Right ventricle myocardium inferior (tissue), 1 donor: ENCODE data around the gene DHRS1. TPM values are rescaled to one million over a fixed set of nuclear protein-coding genes. Genes with fewer than 3 reads are reported as not detected.

Source experiments
- ATAC-seq: fragments of 200-7000 bp; cut with Tn5 transposase; one replicate; pipeline ENCODE4 v1.9.1; 2020; ENCODE audit warnings: mild to moderate bottlenecking, moderate library complexity
- DNase-seq: peaks from one replicate; pipeline ENCODE4 v3.0.0; 2021; ENCODE audit errors: missing footprints
- intact Hi-C: fragments of 100-400 bp; cut with DNase I; formaldehyde crosslinking; loops from one replicate; pipeline ENCODE4 v1.11.0; 2022
- total RNA-seq: library from RNA; stranded (reverse); fragmentation: NEBNext Ultra II Directional; extraction: Animal tissue kit (Norgen Biotek cat#: 25700); gene quantifications from one replicate; pipeline ENCODE4 v1.2.1, GENCODE V29; 2021
- donor health status: DM: no; HTN: yes; CAD: no; lungs with severe emphysema.

Gene DHRS1
- total RNA-seq, 1 donor from 2014 or later: 8.3 TPM

DNA sequence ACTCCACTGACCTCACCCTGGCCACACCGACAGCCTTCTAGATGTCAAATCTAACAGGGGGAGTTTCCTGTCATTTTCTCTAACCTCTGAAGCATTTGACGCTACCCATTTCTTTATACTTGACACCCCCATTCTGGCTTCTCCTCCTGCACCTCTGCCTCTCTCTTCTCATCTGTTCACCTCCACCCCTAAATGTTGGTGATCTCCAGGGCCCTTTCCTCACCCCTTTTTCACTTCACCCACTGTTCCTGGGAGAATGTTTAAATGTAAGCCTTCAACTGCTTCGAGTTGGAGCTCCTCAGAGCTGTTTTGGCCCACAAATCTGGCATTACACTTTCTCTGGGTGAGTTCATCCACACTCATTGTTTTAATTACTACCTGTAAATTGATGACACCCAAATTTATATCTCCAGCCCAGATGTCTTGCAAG is 27.7 kb downstream of the DHRS1 start:
- DNase-seq (no peak), ATAC-seq (no peak)
- intact Hi-C loops: loop anchor here (1.0 to 2.0 kb wide), 2 partner anchors 27 to 30 kb away; partner anchors contain the start of genes DHRS1, NOP9 and TINF2

DNA sequence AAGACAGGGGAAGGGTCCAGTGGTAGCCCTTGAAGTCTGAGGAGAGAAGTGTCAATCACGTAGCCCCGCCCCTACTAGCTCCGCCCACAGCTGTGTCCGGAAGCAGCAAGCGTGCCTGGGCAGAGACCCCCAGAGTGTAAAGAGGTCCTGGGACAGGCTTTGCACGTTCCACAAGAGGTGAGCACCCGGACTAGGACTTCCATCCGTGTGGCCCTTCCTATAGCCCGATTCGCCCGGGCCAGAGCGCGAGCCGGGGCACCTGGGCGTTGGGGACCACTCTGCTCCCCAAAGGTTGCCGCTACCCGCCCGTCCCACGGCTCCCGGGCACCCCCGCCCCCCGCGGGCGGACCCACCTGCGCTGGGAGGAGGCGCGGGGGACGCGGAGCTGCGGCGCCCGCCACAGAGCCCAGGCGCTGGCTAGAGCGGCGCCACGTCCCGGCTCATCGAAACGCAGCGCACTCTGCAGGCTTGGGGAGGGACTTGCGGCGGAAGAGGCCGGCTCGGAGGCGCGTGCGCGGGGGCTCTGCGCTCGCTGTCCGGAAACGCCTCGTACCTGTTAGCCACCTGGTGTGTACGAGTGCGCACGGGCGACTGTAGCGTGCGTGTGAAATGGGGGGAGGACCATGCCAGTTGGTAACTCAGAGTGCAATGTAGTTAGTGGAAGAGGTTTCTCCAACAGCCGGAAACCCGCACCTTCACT is 28.3 kb downstream of the DHRS1 start, which contains the start of gene RABGGTA:
Gene RABGGTA, minus strand, starts transcription at position 464 of the 700 bp plus-strand sequence. CDS start 482 bp downstream, outside the sequence.
- peak; percentile 94 for DNase-seq
- ATAC-seq: peak; percentile 96
- intact Hi-C loops: loop anchor here (1.0 kb wide), 1 partner anchor 29 kb away; the partner anchor contains the start of gene TINF2

DNA sequence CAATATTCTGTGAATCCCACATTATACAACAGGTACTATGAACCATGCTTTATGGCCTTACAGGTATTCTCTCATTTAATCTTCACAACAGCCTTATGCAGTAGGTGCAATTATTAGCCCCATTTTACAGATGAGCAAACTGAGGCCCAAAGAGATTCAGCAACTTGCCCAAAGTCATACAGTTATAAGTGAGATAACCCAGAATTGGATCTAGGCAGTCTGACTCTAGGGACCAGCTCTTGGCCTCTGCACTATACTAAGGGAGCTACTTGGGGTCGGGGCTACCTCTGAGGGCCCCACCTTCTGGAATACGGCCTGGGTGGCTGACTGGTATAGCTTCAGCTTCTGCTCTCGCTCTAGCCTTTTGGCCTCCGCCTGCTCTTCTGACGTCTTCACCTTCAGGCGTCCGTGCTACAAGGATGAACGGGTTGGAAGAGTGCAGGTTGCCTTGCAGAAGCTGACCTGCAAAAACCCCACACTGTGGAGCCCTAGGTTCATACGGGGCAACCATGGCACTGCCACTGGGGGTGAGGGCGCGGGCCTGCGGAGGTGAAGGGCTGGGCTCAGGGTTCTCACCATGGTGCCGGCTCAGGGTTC is 28.9 kb downstream of the DHRS1 start:
- intact Hi-C loops: loop anchor here (1.0 kb wide), 1 partner anchor 28 kb away; the partner anchor contains the start of gene TINF2
- DNase-seq (no peak), ATAC-seq (no peak)

DNA sequence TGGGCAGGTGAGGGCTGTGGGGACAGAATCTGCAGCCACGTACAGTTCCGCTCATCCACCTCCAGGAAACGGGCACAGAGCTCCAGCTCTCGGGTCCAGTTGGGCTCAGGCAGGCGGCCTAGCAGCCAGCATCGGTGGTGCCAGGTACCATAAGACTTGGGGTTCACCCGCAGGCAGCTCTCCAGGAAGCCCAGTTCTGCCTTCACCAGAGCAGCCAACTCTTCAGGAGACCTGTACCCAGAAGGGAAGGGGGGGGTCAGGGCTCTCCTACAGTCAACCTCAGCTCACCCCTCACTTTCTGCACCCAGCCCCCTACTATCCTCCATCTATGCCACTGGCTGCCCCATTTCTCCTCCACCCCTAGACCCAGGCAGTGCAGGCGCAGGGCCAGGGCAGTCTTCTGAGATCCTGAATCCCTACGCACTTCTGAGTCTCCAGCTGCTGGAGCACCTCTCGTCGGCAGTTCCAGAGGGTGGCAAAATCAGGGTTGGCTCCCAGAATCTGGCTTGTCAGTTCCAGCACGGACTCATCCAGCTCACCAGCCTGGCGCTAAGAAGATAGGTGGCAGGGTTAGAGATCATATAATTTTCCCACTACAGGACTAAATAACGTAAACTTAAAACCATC is 29.6 kb downstream of the DHRS1 start:
- intact Hi-C loops: no loop called here
- no peak for DNase-seq
- ATAC-seq: no peak

DNA sequence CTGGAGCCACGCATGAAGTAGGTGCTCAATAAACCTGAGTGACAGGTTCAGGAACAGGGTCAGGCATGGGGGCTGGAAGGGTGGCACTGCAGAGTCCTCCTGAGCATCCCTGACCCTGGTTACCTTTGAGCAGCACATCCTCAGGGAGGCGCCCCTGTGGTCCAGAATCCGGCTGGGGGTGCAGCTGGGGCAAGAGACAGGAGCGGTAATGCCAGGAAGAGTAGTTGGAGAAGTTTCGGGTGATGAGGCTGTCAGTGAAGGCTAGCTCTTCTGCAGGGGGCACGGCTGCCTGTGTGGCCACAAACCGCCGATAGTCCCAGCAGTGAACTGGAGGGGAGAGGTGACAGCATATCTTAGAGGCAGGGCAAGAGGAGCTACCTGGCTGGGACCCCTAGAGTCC is 30.2 kb downstream of the DHRS1 start:
- intact Hi-C loops: no loop called here
- no peak for ATAC-seq
- no peak for DNase-seq

DNA sequence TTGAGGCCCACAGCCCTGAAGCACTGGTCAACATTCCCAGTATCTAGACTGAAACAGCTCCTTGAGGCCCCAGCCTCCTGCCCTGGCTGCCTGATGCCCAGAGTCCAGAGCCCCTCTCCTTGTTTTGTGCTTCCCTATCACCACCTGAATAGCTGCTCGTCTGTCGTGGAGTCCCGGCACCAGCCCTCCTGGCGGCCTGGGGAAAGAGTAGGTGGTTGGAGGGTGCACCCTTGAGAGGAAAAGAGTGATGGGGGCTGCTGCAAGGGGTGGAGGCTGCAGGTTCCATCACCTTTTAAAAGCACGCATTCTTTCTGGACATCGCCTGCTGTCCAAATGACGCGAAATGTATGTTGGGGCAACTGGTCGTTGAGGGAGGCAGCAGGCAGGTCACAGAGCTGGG is 31.4 kb downstream of the DHRS1 start:
- intact Hi-C loops: no loop called here
- no peak for DNase-seq
- ATAC-seq: no peak

DNA sequence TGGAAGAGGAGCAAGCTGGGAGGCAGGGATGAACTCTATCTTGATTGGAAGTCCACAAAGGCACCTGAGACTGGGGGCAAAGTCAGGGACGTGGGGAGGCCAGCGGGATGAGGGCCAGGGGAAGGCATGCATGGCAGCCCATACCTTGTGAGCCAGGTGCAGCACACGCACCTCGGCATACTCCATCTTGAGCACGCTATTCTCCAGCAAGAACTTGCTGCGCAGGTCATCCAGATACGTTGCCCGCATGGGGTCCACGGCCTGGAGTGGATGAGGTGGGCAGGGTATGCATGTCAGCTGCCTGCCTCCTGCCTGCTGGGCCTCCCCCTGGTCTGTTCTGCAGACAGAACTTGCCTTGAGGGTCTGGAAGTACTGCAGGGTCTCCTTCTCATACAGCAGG is 32.1 kb downstream of the DHRS1 start:
- DNase-seq: no peak
- intact Hi-C loops: no loop called here
- no peak for ATAC-seq

DNA sequence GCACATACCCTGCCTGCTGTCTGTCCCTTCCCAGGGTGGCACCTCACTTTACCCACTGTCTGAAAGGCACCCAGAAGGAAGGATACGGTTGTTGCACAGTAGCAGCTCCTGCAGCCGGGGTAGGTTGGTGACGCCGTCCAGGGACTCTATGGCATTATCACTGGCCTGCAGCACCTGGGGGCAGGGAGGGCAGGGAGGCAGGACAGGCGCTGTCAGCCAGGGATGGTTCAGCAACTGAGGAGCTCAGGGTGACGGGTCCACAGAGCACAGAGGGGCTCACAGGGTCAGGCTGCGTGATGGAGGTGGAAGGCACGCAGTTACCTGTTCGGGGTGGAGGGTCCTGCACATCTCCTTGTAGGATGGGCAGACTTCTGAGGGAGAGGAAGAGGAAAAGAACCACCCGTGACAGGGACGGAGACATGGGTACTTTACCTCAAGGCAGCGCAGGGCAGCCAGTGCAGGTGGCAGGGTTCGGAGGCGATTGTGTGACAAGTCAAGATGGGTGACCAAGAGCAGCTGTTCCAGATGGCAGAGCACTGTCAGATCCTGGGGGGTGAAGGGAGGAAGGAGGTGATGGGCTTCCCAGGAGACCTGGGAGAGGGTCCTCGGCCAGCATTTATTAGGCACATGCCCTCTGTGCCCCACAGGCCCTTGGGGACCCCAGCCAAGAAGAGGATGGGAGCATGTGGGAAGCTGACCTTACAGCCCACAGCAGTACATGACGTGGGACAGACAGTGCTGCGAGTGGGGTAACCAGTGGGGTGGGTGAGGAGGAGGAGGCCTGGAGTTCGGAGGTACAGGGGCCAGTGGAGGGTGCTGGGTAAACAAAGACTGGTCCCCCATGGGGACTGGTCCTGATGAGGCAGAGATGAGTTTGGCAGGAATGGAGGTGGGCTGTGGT is 33.0 kb downstream of the DHRS1 start:
- ATAC-seq (no peak), DNase-seq (no peak)
- intact Hi-C loops: no loop called here

DNA sequence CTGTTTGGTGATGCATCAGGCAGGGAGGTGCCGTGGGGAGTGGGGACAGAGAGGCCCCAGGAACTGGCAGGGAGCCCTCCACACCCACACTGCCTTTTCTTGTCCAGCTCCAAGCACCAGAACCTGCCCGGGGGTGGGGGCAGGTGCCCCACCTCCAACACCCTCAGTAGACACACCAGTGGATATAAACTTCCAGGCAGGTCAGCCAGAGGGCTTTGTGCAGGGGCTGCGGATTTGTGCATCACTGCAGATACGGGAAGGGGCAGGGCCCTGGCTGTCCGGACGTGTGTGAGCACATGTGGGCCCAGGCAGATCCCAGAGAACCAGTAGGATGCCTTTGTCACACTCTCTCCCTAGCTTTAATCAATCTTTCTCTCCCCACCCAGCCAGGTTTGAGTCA is 35.3 kb downstream of the DHRS1 start:
- ATAC-seq (no peak), DNase-seq (no peak)
- intact Hi-C loops: no loop called here

DNA sequence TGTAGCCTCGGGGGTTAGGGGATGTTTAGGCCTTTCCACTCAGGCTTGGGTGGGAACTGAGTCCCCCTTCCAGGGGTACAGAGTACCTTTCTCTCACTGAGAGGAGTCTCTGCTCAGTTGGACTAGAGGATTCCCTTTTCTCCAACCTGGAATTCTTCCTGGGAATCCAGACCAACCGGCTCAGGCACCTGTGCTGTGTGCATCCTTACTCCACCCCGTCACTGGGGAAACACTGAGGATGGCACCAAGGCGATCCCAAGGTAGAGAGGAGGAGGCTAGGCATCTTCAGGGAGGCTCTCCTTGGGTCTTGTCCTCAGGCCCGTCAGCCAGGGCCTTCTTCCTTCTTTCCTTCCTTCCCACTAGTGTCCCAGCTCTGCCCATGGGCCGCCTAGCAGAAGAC is 35.7 kb downstream of the DHRS1 start:
- ATAC-seq (no peak), DNase-seq (no peak)
- intact Hi-C loops: no loop called here

DNA sequence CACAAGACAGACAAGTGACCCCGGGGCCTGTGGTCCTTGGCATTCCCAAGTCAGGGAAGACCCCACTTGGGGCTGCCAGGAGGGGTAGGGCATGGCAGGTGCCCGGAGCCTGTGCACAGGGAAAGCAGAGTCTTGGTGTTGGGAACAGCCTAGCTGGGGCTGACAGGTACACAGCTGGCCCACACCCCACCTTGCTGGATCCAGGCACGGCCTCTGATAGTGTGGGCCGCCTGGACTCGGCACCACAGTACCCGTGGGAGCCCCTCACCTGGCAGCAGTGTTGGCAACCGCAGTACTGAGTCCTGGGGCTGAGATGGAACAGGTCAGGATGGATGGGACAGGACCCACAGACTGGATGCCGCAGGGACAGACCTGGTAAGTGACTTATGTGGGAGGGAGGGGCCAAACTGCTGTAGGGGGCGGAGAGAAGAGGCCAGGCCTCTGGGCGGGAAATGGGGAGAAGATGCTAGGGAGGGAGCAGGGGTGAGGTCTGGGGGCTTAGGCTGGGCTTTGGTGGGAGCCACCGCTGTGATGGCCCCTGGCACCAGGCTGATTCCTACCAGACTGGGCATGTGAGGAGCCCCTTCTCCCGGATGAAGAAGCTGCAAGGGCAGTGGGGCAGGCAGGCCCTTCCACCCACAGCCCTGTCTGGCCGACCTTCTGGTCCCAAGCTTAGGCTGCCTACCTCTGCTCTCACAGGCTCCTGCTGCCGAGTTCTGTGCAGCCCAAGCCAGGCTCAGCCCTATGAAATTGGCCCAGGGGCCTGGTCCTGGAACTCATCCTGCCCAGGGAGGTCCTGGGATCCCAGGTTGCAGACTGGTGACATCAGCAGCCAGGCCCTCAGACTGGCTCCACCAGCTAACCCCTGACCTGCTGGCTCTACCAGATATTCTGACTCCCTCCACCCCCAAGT is 36.5 kb downstream of the DHRS1 start, which contains the start of gene TGM1:
Gene TGM1, minus strand, starts transcription at position 357 of the 913 bp plus-strand sequence. CDS start 825 bp downstream, outside the sequence.
- intact Hi-C loops: no loop called here
- no peak for DNase-seq
- ATAC-seq: no peak

DNA sequence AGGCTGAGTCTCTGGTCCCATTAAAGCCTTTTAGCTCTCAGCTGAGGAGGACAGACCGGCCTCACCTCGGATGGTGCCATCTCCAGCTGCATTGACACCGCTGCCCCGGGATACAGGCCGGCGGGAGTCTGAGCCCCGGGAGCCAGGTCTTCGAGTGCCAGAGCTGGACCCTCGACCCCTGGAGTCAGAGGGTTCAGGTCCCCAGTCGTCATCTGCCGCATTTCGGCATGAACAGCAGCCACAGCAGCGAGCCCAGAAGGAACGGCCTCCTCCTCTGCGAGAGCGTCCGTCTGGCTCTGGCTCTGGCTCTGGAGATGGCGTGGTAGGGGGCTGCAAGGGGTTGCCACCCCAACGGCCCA is 37.6 kb downstream of the DHRS1 start:
- intact Hi-C loops: no loop called here
- no peak for ATAC-seq
- DNase-seq: no peak

DNA sequence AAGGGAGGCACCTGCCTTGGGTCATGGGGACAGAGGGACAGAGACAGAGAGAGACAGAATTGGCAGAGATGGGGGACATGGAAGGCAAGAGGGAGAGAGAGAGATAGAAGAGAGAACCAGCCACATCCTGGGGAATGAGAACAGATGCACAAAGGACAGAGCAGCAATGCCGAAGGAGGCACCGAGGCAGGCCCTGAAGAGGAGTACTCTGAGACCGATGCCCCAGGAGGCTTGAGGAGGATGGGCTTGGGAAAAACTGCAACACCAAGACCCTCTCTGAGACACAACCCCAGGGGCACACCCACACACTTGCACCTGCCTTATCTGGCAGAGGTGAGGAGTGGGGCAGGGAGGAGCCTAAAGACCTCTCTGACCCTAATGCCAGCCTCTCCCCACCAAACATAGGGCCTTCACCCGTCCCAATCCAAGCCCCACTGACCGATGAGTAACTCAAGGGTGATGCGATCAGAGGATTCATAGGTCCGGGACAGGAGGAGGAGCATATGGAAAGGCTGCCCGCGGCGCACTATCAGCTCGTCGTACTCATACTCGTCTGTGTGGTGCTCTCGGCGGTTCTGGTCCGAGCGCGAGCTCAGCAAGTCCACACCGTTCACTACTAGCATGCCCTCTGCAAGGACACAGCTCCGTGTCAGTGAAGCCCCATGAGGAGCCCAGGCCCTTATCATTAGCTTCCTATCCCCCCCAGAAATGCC is 38.2 kb downstream of the DHRS1 start:
- ATAC-seq (no peak), DNase-seq (no peak)
- intact Hi-C loops: no loop called here

DNA sequence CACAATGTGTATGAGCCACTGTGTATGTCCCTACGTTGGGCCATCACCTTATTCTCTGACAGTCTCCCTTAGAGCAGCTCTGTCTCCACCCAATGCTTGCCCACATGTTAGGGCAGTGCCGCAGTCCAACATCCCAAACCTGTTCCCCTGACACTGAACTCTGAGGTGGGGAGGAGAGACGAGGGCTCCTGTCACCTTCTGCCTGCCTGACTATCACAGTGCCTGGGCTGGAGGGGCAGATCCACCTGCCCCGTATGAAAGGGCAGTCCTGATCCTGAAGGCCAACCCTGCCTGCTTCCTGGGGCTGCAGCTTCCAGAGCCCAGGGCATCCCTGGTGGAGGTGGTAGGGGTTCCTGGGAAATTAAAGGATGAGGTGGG is 38.8 kb downstream of the DHRS1 start:
- intact Hi-C loops: no loop called here
- ATAC-seq (no peak), DNase-seq (no peak)

DNA sequence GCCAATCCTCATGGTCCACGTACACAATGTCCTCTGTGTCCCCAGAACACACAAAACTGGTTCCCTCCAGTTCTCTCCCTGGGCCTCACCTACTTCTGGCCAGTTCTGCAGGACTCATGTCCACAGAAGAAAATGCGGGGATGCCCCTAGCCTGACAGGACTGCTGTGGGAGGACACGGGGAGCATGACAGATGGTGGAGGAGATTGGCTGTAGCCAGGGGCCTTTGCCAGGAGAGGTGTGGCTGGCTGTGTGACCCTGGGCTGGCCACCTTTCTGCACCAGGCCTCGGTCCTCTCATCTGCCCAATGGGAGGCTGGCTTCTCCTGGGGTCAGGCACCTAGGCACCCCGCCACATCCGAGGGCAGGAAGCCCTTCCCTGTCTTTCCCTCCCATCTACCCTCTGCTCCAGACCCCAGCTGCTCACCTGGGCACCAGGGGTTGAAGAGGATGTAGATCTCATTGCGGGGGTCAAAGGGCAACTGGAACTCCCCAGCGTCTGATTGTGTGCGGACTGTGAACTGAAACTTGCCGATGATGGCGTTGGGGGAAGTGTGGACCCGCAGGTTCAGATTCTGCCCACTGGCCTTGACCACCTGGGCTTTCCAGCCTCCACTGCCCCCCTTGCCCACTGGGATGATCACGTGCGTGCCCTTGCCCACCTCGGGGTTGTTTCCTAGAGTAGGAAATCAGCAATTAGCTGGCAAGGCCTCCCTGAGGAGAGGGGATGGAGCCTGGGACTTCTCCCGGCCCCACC is 39.4 kb downstream of the DHRS1 start:
- no peak for ATAC-seq
- intact Hi-C loops: no loop called here
- DNase-seq: no peak

DNA sequence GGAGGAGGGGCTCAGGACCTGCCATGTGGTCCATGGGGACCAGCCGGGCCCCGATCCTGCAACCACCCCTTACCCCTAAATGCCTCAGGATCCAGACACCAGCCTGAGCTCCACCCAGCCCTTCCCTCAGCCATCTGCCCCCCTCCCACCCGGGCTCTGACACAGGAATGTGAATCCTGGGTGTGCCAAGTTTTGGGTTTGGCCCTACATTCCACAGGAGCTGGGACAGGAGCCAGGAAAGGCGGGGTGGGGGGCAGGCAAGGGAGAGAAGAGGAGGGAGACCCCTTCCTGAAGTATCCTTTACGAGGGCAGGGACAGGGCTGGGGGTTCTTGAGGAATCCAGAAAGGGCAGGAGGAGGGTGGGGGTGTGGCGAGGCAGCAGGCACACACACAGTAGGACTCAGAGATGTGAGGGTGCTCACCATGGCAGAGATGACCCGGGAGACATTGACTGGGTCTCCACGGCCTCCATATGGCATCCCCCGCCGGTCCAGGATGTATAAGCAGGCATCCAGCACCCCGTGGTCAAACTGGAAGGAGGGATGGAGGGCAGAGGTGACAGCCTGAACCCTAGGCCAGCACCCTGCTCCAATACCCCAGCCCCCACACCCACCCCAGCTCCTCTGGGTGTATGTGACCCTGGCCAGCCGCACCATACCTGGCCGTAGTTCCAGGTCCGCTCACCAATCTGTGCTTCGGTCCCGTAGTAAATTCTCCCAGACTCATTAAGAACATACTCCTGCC is 40.1 kb downstream of the DHRS1 start:
- intact Hi-C loops: no loop called here
- no peak for ATAC-seq

More for the DNA sequence above, 40.1 kb downstream of the DHRS1 start:
- DNase-seq: no peak
